Measurements from ENCODE around the gene PAQR8. TPM values are rescaled to one million over a fixed set of nuclear protein-coding genes. Genes with fewer than 3 reads are reported as not detected.
A peak's percentile ranks its signal among the peaks of the same experiment; 100 is the strongest.

The PAQR8 gene
- total and polyA plus RNA-seq, 2 of the 13 experiments (the other 11 are each of a cell fraction or from before 2014, with no cell fraction given), result 37.7 to 50.7 TPM

GRCh38 chr6:52325695-52326471, 36.1 kb upstream of the PAQR8 start (continued):
- TF ChIP-seq ZNF687 (CRISPR knock-in tag; IDR thresholded peaks at IDR 0.05) (peak; percentile 66), ZNF414 (CRISPR knock-in tag; IDR thresholded peaks at IDR 0.05) (no peak), REL (CRISPR knock-in tag; conservative IDR thresholded peaks at IDR 0.05) (no peak), ETS1 (CRISPR knock-in tag; IDR thresholded peaks at IDR 0.05) (0 out of 2 replicates have a peak, but pooled peaks have one; percentile 66), ADNP (CRISPR knock-in tag; IDR thresholded peaks at IDR 0.05) (peak; percentile 20; the same call in 1 of the 2 replicates), ZNF776 (CRISPR knock-in tag; IDR thresholded peaks at IDR 0.05) (no peak), TCF7L2 (IDR thresholded peaks at IDR 0.05; ENCODE audit: low read depth, low read length) (peak; percentile 68; the same call in 1 of the 2 replicates), ZSCAN20 (CRISPR knock-in tag; IDR thresholded peaks at IDR 0.05; ENCODE audit: borderline replicate concordance) (no peak), ZSCAN22 (CRISPR knock-in tag; IDR thresholded peaks at IDR 0.05) (0 out of 2 replicates have a peak, but pooled peaks have one; percentile 43), SCMH1 (CRISPR knock-in tag; IDR thresholded peaks at IDR 0.05; ENCODE audit: borderline replicate concordance) (no peak), YEATS2 (CRISPR knock-in tag; IDR thresholded peaks at IDR 0.05; ENCODE audit: borderline replicate concordance) (no peak), CEBPB (IDR thresholded peaks at IDR 0.05; ENCODE audit: borderline replicate concordance, low read depth, low read length) (no peak), ZEB1 (IDR thresholded peaks at IDR 0.05; ENCODE audit: insufficient replicate concordance, low read depth) (no peak), POGZ (CRISPR knock-in tag; IDR thresholded peaks at IDR 0.05) (peak; percentile 77), ZFP1 (CRISPR knock-in tag; IDR thresholded peaks at IDR 0.05) (peak; percentile 58), ZFP41 (CRISPR knock-in tag; IDR thresholded peaks at IDR 0.05; ENCODE audit: borderline replicate concordance) (no peak), MEF2D (CRISPR knock-in tag; IDR thresholded peaks at IDR 0.05) (no peak; the same call in 1 of the 2 replicates), DPF2 (CRISPR knock-in tag; IDR thresholded peaks at IDR 0.05; ENCODE audit: borderline replicate concordance, low read depth) (peak; percentile 54; the same call in 1 of the 2 replicates), HNF4G (IDR thresholded peaks at IDR 0.05; ENCODE audit: borderline replicate concordance, low read depth, low read length) (peak; percentile 93), HNF4G (CRISPR knock-in tag; IDR thresholded peaks at IDR 0.05; ENCODE audit: borderline replicate concordance, low read depth) (no peak; the same call in 1 of the 2 replicates)
